Measurements from ENCODE around the gene PDIA6. TPM values are rescaled to one million over a fixed set of nuclear protein-coding genes. Genes with fewer than 3 reads are reported as not detected.

PDIA6 gene
- total and polyA plus RNA-seq, 9 of the 15 experiments (the other 6 are each of a cell fraction or from before 2014, with no cell fraction given) = 166 to 268 (median 229) TPM

- TF ChIP-seq ZNF592 (IDR thresholded peaks at IDR 0.05) = no peak
- TF ChIP-seq HDAC3 (IDR thresholded peaks at IDR 0.05; ENCODE audit: borderline replicate concordance, partially characterized antibody) = no peak
- no peak for TF ChIP-seq DDX20 (tag; IDR thresholded peaks at IDR 0.05; ENCODE audit: low read depth)
- TF ChIP-seq ATF7 (IDR thresholded peaks at IDR 0.05) = no peak
- peak; percentile 75 for TF ChIP-seq DEAF1 (CRISPR knock-in tag; IDR thresholded peaks at IDR 0.05)
- TF ChIP-seq RAD21 (CRISPR knock-in tag; conservative IDR thresholded peaks at IDR 0.05 in 1 of 2, IDR thresholded peaks at IDR 0.05 in 1 of 2) = peak; percentile 87 to 91
- TF ChIP-seq ATF6 (CRISPR knock-in tag; IDR thresholded peaks at IDR 0.05) = no peak
- TF ChIP-seq MYBL2 (IDR thresholded peaks at IDR 0.05; ENCODE audit: low read depth) = no peak
- no peak for TF ChIP-seq MYBL2 (CRISPR knock-in tag; IDR thresholded peaks at IDR 0.05; ENCODE audit: borderline replicate concordance)
- no peak for TF ChIP-seq TOE1 (IDR thresholded peaks at IDR 0.05; ENCODE audit: borderline replicate concordance)
- no peak for TF ChIP-seq TOE1 (CRISPR knock-in tag; IDR thresholded peaks at IDR 0.05; ENCODE audit: borderline replicate concordance, low read depth)
- peak; percentile 63; the same call in 1 of the 2 replicates for TF ChIP-seq RB1 (IDR thresholded peaks at IDR 0.05; ENCODE audit: low read depth)
- no peak for TF ChIP-seq ZFPM2 (CRISPR knock-in tag; IDR thresholded peaks at IDR 0.05)
- TF ChIP-seq CGGBP1 (CRISPR knock-in tag; IDR thresholded peaks at IDR 0.05) = no peak
- no peak for TF ChIP-seq ZNF766 (CRISPR knock-in tag; conservative IDR thresholded peaks at IDR 0.05)
- TF ChIP-seq NFIC (IDR thresholded peaks at IDR 0.05) = peak; percentile 82
These were observed 22.7 kb upstream of the PDIA6 start (continued) for GRCh38 chr2:10835052-10835970.

All from K562 (cell line).